Measurements from ENCODE around the gene KRTAP5-5. TPM values are rescaled to one million over a fixed set of nuclear protein-coding genes. Genes with fewer than 3 reads are reported as not detected.
"Not testable (repeated sequence)": the region's sequence is repeated elsewhere in the genome, so short reads cannot be mapped to it uniquely, and the experiment has no call there.

Gene KRTAP5-5
- total RNA-seq, 4 donors from 2014 or later: not detected

DNA sequence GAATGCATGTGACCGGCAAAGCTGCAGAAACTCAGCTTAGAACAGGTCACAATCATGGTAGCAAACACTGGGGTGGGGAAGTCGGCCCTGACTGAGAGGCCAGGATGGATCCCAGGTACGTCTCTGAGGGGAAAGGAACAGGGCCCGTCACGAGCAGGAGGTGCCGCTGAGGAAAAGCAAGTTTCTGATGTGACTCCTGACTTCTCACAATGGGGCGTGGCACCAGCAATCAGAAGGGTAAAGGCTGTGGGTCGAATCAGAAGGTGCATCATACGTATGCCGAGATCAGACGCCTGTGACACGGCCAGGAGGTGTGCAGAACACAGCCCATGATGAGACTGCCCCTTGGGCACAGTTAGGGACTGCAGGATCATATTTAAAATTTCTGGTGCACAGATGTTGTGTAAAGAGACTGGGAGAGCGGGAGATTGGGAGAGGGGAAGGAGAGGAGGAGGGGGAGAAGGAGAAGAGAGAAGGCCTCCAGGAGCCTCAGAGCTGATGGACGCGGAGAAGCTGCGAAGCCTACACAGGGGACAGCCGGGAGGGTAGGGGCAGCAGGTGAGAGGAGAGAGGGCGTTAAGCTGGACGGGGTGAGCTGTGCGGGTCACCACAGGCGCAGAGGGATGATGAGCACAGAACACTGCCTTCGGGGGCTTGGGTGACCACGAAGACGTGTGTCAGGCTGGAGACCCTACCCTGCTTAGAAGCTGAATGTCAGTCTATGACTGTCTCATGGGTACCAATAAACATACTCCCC lies 30.7 kb downstream of the KRTAP5-5 start:
- Histone ChIP-seq H3K27ac (no peak overlapping the region), H3K36me3 (no peaks in the 10 kb centered on the region), H3K9me3 (no peaks in the 10 kb centered on the region), H3K27me3 (peaks cover 21% of the 10 kb centered on the region), H3K4me3 (no peak overlapping the region), H3K4me1 (no peaks in the 10 kb centered on the region)
- 76 to 77% methylated on average over 16 to 20 of the region's 24 CpGs for WGBS, 2 donors (ENCODE audit: low coverage in 1 of 2)
- no peak for ATAC-seq
- no peak for TF ChIP-seq EP300 (IDR thresholded peaks at IDR 0.05)
- TF ChIP-seq POLR2A (IDR thresholded peaks at IDR 0.05): no peak
- TF ChIP-seq, protein P1, sequence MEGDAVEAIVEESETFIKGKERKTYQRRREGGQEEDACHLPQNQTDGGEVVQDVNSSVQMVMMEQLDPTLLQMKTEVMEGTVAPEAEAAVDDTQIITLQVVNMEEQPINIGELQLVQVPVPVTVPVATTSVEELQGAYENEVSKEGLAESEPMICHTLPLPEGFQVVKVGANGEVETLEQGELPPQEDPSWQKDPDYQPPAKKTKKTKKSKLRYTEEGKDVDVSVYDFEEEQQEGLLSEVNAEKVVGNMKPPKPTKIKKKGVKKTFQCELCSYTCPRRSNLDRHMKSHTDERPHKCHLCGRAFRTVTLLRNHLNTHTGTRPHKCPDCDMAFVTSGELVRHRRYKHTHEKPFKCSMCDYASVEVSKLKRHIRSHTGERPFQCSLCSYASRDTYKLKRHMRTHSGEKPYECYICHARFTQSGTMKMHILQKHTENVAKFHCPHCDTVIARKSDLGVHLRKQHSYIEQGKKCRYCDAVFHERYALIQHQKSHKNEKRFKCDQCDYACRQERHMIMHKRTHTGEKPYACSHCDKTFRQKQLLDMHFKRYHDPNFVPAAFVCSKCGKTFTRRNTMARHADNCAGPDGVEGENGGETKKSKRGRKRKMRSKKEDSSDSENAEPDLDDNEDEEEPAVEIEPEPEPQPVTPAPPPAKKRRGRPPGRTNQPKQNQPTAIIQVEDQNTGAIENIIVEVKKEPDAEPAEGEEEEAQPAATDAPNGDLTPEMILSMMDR (IDR thresholded peaks at IDR 0.05): no peak
- no peak for TF ChIP-seq POLR2AphosphoS5 (IDR thresholded peaks at IDR 0.05)

DNA sequence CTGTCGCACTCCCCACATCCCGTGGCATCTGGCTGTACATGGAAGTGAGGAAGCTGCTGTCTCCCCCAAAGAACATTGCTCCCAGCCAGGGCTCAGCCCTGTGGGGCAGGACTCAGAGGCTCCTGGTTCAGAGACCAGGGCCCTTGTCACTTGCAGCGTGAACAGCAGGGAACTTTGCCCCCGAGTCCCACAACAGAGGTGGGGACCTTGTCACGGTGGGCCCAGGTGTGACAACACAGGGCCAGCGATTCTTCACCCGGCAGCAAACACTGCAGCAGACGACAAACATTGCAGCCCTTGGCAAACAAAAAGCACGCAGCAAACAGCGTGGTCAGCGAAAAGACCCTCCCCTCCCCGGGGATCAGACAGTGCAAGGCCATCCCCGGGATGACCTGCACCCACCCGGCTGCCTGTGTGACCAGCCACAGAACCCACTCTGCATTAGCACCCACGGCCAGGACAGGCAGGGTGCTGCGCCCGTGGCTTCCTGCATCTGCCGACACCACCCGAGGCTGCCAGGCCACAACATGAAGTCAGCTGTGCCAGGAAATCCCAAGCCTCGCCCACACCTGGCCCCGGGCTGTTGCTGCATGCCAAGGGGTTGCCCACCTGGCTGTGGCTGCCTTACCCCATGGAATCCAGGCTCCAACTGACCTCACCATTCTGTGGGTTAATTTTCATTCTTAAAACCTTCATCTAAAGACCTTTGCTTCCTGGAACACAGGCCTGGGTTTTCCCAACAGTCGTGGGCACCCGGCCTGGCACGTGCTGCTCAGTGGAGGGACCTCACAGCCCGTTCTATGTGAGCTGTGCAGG lies 32.1 kb downstream of the KRTAP5-5 start:
- not testable (repeated sequence) for H3K4me1 ChIP-seq, H3K4me3 ChIP-seq, ATAC-seq, H3K36me3 ChIP-seq, H3K27ac ChIP-seq, H3K27me3 ChIP-seq, H3K9me3 ChIP-seq
- no CpG with 5 or more reads among the region's 25 CpGs for WGBS, 2 donors (ENCODE audit: low coverage in 1 of 2)

DNA sequence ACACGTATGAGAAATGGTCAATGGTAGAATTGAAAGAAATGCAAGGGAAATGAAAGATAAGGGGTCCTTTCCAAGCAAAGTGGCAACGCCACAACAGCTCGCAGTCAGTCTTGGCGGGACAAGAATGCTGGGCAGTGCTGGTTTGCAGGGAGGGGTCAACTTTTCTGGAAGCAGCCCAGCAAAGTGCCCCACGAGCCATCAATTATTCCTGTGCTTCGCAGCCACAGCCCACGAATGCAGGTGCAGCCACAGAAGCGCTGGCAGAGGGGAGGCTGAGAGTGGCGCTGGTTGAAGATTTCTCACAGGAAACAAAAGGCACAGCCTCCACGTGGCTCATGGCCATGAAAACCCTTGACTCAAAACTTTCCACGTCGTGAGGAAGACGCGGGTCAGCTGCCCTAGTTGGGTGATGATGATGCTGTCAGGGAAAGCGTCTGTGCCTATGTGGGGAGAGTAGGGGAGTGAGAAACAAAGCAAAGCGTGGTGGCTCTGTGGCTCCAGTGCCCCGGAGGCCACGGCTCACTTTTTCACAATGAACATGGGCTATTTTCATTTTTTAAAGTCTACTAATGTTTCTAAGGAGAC lies 33.2 kb downstream of the KRTAP5-5 start:
- not testable (repeated sequence) for H3K4me1 ChIP-seq, H3K27ac ChIP-seq, ATAC-seq, H3K4me3 ChIP-seq, H3K36me3 ChIP-seq, H3K9me3 ChIP-seq
- peaks cover 17% of the 10 kb centered on the region for H3K27me3 ChIP-seq
- WGBS, 2 donors (ENCODE audit: low coverage in 1 of 2): 59 to 91% methylated on average over 4 to 6 of the region's 18 CpGs

DNA sequence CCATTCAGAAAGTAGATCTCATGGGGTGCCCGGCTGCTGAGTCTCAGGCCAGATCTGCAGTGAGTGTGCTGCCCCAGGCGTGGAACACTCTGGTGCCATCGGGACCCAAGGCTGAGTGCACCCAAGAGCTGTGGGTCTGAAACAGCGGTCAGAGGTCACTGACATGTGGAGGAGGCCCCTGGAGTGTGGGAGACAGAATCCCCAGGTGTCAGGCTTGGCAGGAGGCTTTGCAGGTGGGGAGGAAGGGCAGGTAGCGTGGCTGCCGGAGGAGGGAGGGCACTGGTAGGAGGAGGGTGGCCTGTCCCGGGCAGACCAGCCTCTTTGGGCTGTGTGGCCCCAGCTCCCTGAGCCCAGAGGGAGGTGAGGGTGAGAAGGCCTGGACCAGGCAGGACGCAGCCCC lies 35.7 kb downstream of the KRTAP5-5 start:
- Histone ChIP-seq H3K4me1 (peaks cover 0 to 6% (median 0%) of the 10 kb centered on the region in 3 donors), H3K4me3 (no peak overlapping the region), H3K27ac (no peak overlapping the region), H3K9me3 (no peaks in the 10 kb centered on the region), H3K36me3 (no peaks in the 10 kb centered on the region), H3K27me3 (peaks cover 37% of the 10 kb centered on the region)
- ATAC-seq: no peak
- WGBS, 2 donors (ENCODE audit: low coverage in 1 of 2): no CpG with 5 or more reads among the region's 8 CpGs
- TF ChIP-seq, protein P1 (IDR thresholded peaks at IDR 0.05): no peak
- TF ChIP-seq EP300 (IDR thresholded peaks at IDR 0.05) (no peak), POLR2AphosphoS5 (IDR thresholded peaks at IDR 0.05) (no peak), POLR2A (IDR thresholded peaks at IDR 0.05) (no peak)

DNA sequence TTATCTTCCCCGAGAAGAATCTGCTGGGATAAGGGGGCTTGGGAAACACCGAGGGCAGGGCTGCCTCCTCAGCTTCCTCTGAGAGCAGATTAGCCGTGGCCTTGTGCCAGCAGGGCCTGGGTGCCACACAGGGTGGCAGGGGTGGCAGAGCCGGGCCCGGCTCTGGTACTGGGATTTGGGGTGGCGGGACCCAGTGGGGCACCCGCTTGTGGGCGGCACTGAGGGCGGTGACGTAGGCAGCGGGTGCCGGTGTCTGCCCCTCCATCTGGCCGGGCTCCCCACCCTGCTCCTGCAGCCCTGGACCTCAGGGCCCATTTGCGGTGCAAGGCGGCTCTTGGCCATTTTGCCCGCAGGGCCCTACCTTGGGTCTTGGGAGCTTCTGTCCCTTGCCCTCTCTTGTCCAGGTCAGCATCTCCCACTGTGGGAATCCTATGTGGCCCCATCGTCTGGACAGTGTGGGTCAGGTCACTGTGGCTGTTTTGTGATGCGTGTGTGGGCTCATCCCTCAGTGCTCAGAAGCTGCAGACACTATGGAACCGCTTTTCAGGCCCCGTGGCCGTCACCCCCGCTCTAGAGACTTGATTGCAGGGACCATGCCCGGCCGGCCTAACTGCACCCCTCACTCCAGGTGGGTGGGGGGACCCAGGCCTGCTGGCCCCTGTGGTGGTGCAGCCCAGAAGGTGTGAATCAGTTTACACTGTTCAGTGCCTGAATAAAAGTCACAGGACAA lies 37.7 kb downstream of the KRTAP5-5 start:
- TF ChIP-seq, protein P1 (IDR thresholded peaks at IDR 0.05): no peak
- no peak for TF ChIP-seq EP300 (IDR thresholded peaks at IDR 0.05)
- no peak overlapping the region for H3K27ac ChIP-seq
- ATAC-seq: no peak
- no peaks in the 10 kb centered on the region for H3K9me3 ChIP-seq
- no peaks in the 10 kb centered on the region for H3K36me3 ChIP-seq
- H3K4me1 ChIP-seq: peaks cover 0 to 6% (median 0%) of the 10 kb centered on the region in 3 donors
- H3K4me3 ChIP-seq: no peak overlapping the region
- peaks cover 37% of the 10 kb centered on the region for H3K27me3 ChIP-seq
- WGBS, 2 donors (ENCODE audit: low coverage in 1 of 2): 76% methylated on average over 4 of the region's 24 CpGs; no CpG with 5 or more reads in 1 of the 2 donors

All from gastroesophageal sphincter (tissue), 4 donors.